H9 (cell line): Measurements from ENCODE around the gene FBXO42. TPM values are rescaled to one million over a fixed set of nuclear protein-coding genes. Genes with fewer than 3 reads are reported as not detected.

Experiments used
- DNase-seq: peaks from one replicate; pipeline ENCODE4 v3.0.0-alpha.2; 2017
- H2AFZ ChIP-seq: one replicate; pipeline ENCODE4 v1.6.1; 2013; ENCODE audit warnings: mild to moderate bottlenecking, low read length, control low read depth, moderate library complexity
- H2AK5ac ChIP-seq: 2 replicates; pipeline ENCODE4 v1.6.1; 2013; ENCODE audit warnings: low read length, control low read depth, mixed read lengths; ENCODE audit not compliant: insufficient read length
- H2BK120ac ChIP-seq: one replicate; pipeline ENCODE4 v1.6.1; 2013; ENCODE audit warnings: low read depth, mild to moderate bottlenecking, low read length, control low read depth, inconsistent platforms; ENCODE audit not compliant: poor library complexity, severe bottlenecking
- H2BK12ac ChIP-seq: 2 replicates; pipeline ENCODE4 v1.6.1; 2013; ENCODE audit warnings: low read length, control low read depth, mixed read lengths, low read depth; ENCODE audit not compliant: insufficient read length
- H2BK15ac ChIP-seq: 2 replicates; pipeline ENCODE4 v1.6.1; 2013; ENCODE audit warnings: low read depth, low read length, control low read depth
- H2BK20ac ChIP-seq: one replicate; pipeline ENCODE4 v1.6.1; 2013; ENCODE audit warnings: low read depth, mild to moderate bottlenecking, low read length, control low read depth, inconsistent platforms; ENCODE audit not compliant: poor library complexity, severe bottlenecking
- H2BK5ac ChIP-seq: 2 replicates; pipeline ENCODE4 v1.6.1; 2013; ENCODE audit warnings: low read length, control low read depth, mixed read lengths; ENCODE audit not compliant: insufficient read length
- H3K14ac ChIP-seq: 2 replicates; pipeline ENCODE4 v1.6.1; 2013; ENCODE audit warnings: low read length, control low read depth; ENCODE audit not compliant: insufficient read depth
- H3K18ac ChIP-seq: 2 replicates; pipeline ENCODE4 v1.6.1; 2013; ENCODE audit warnings: low read depth, mild to moderate bottlenecking, mixed read lengths, low read length, control low read depth; ENCODE audit not compliant: insufficient read length
- H3K23ac ChIP-seq: 2 replicates; pipeline ENCODE4 v1.6.1; 2013; ENCODE audit warnings: low read length, control low read depth, mixed read lengths, low read depth; ENCODE audit not compliant: insufficient read length
- H3K23me2 ChIP-seq: 2 replicates; pipeline ENCODE4 v1.6.1; 2013; ENCODE audit warnings: low read depth, mild to moderate bottlenecking, mixed read lengths, low read length, control low read depth; ENCODE audit not compliant: insufficient read length, poor library complexity, severe bottlenecking
- H3K27ac ChIP-seq: 2 replicates; pipeline ENCODE4 v1.5.1; 2013; ENCODE audit warnings: low read length, control low read depth, mixed read lengths, low read depth; ENCODE audit not compliant: insufficient read length
- H3K27me3 ChIP-seq: 2 replicates; pipeline ENCODE4 v1.6.1; 2013; ENCODE audit warnings: low read length, control low read depth, inconsistent platforms; ENCODE audit not compliant: insufficient read depth
- H3K4ac ChIP-seq: 2 replicates; pipeline ENCODE4 v1.6.1; 2013; ENCODE audit warnings: low read depth, mild to moderate bottlenecking, control low read depth, inconsistent platforms, low read length, moderate library complexity
- H3K4me1 ChIP-seq: 2 replicates; pipeline ENCODE4 v1.6.1; 2013; ENCODE audit warnings: low read length, control low read depth, inconsistent platforms; ENCODE audit not compliant: insufficient read depth
- H3K4me2 ChIP-seq: 2 replicates; pipeline ENCODE4 v1.6.1; 2013; ENCODE audit warnings: low read length, control low read depth, mixed read lengths; ENCODE audit not compliant: insufficient read length, insufficient read depth
- H3K56ac ChIP-seq: 2 replicates; pipeline ENCODE4 v1.6.1; 2013; ENCODE audit warnings: low read depth, mild to moderate bottlenecking, mixed read lengths, low read length, control low read depth; ENCODE audit not compliant: insufficient read length
- H3K79me1 ChIP-seq: 2 replicates; pipeline ENCODE4 v1.6.1; 2013; ENCODE audit warnings: low read depth, mild to moderate bottlenecking, moderate library complexity, low read length, control low read depth, inconsistent platforms; ENCODE audit not compliant: insufficient read depth, poor library complexity, severe bottlenecking
- H3K79me2 ChIP-seq: 2 replicates; pipeline ENCODE4 v1.6.1; 2013; ENCODE audit warnings: low read length, control low read depth, inconsistent platforms; ENCODE audit not compliant: insufficient read depth
- H3K9ac ChIP-seq: 2 replicates; pipeline ENCODE4 v1.6.1; 2013; ENCODE audit warnings: low read length, control low read depth, mixed read lengths; ENCODE audit not compliant: insufficient read length; ENCODE audit errors: extremely low read depth
- H3K9me3 ChIP-seq: one replicate; pipeline ENCODE4 v1.6.1; 2013; ENCODE audit warnings: low read depth, low read length, inconsistent platforms; ENCODE audit not compliant: control insufficient read depth
- H3T11ph ChIP-seq: one replicate; pipeline ENCODE4 v1.6.1; 2013; ENCODE audit warnings: mild to moderate bottlenecking, low read length, control low read depth, inconsistent platforms
- H4K20me1 ChIP-seq: one replicate; pipeline ENCODE4 v1.6.1; 2013; ENCODE audit not compliant: control insufficient read depth, insufficient read length, insufficient read depth
- H4K5ac ChIP-seq: 2 replicates; pipeline ENCODE4 v1.6.1; 2013; ENCODE audit warnings: low read depth, mild to moderate bottlenecking, mixed read lengths, low read length, control low read depth; ENCODE audit not compliant: insufficient read length
- H4K8ac ChIP-seq: replicated peaks from 2 replicates; pipeline ENCODE4 v1.6.1; 2013; ENCODE audit warnings: low read length, control low read depth, mixed read lengths, low read depth; ENCODE audit not compliant: insufficient read length
- H4K91ac ChIP-seq: 2 replicates; pipeline ENCODE4 v1.6.1; 2013; ENCODE audit warnings: low read depth, mild to moderate bottlenecking, moderate library complexity, mixed read lengths, low read length, control low read depth; ENCODE audit not compliant: insufficient read length
- H3K27ac Mint-ChIP-seq, 3 experiments: 2 replicates in 2 of 3; 3 replicates in 1 of 3; pipeline ENCODE4 v1.8.0; 2020 to 2021; ENCODE audit warnings: mixed read lengths in 3 of 3, mild to moderate bottlenecking in 1 of 3, moderate library complexity in 1 of 3
- H3K27me3 Mint-ChIP-seq: 2 replicates; pipeline ENCODE4 v1.8.0; 2021; ENCODE audit warnings: low read depth, mild to moderate bottlenecking, moderate library complexity, mixed read lengths
- H3K36me3 Mint-ChIP-seq, 3 experiments: 2 replicates in 2 of 3; 3 replicates in 1 of 3; pipeline ENCODE4 v1.8.0; 2020 to 2021; ENCODE audit warnings: low read depth in 3 of 3, mixed read lengths in 3 of 3; ENCODE audit not compliant: insufficient read depth in 1 of 3
- H3K4me1 Mint-ChIP-seq, 2 experiments: 2 replicates each; pipeline ENCODE4 v1.8.0; 2020; ENCODE audit warnings: mixed read lengths in 2 of 2
- H3K4me3 Mint-ChIP-seq, 2 experiments: 2 replicates in 1 of 2; 3 replicates in 1 of 2; pipeline ENCODE4 v1.8.0; 2020 to 2021; ENCODE audit warnings: mild to moderate bottlenecking in 2 of 2, mixed read lengths in 2 of 2, moderate library complexity in 1 of 2
- H3K9me3 Mint-ChIP-seq, 2 experiments: 2 replicates in 1 of 2; 3 replicates in 1 of 2; pipeline ENCODE4 v1.8.0; 2020; ENCODE audit warnings: mild to moderate bottlenecking in 2 of 2, mixed read lengths in 2 of 2, moderate library complexity in 1 of 2
- WGBS: extraction: QIAGEN DNeasy Blood & Tissue Kit; methylation state at CpG from one replicate; pipeline ENCODE4 v1.1.7; 2013; ENCODE audit warnings: missing lambda C conversion rate, low lambda C conversion rate, mixed read lengths; ENCODE audit not compliant: insufficient read length; ENCODE audit errors: extremely low coverage; 5-methylcytosine and 5-hydroxymethylcytosine counted together
- total RNA-seq: library from RNA; stranded (reverse); gene quantifications from 2 replicates; pipeline ENCODE4 v1.2.1, GENCODE V29; 2021
- TF ChIP-seq, protein P1 (sequence below): fragments of 200-600 bp; sonication (generic); conservative IDR thresholded peaks from 3 replicates; pipeline ENCODE4 v1.8.0; 2021; ENCODE audit warnings: antibody characterized with exemption, mild to moderate bottlenecking

The FBXO42 gene
- total RNA-seq, 1 experiment from 2014 or later, result 17.4 TPM

GRCh38 chr1:16252912-16253311 lies 99.4 kb downstream of the FBXO42 start:
- H3K27me3 ChIP-seq, result no peaks in the 10 kb centered on the region
- Mint-ChIP-seq H3K4me1 (peaks cover 0 to 6% of the 10 kb centered on the region in 2 experiments; a peak in 2 of 4 replicates), H3K36me3 (peaks cover 6 to 42% (median 33%) of the 10 kb centered on the region in 3 experiments; a peak in 6 of 7 replicates), H3K27ac (no peak overlapping the region), H3K4me3 (no peak overlapping the region), H3K27me3 (no peaks in the 10 kb centered on the region), H3K9me3 (no peaks in the 10 kb centered on the region)
- H3T11ph ChIP-seq, result no peak overlapping the region
- no peak overlapping the region for H2BK120ac ChIP-seq
- no peaks in the 10 kb centered on the region for H3K79me2 ChIP-seq
- no peak overlapping the region for H3K23ac ChIP-seq
- no peak overlapping the region for H3K9ac ChIP-seq
- no peak overlapping the region for H2BK12ac ChIP-seq
- no peak overlapping the region for H2BK5ac ChIP-seq
- H3K4me1 ChIP-seq, result no peaks in the 10 kb centered on the region
- no CpG with 5 or more reads among the region's 2 CpGs for WGBS
- H3K4ac ChIP-seq, result no peak overlapping the region
- no peak overlapping the region for H3K14ac ChIP-seq
- H3K79me1 ChIP-seq, result no peaks in the 10 kb centered on the region
- H3K18ac ChIP-seq, result no peak overlapping the region
- TF ChIP-seq, protein P1, sequence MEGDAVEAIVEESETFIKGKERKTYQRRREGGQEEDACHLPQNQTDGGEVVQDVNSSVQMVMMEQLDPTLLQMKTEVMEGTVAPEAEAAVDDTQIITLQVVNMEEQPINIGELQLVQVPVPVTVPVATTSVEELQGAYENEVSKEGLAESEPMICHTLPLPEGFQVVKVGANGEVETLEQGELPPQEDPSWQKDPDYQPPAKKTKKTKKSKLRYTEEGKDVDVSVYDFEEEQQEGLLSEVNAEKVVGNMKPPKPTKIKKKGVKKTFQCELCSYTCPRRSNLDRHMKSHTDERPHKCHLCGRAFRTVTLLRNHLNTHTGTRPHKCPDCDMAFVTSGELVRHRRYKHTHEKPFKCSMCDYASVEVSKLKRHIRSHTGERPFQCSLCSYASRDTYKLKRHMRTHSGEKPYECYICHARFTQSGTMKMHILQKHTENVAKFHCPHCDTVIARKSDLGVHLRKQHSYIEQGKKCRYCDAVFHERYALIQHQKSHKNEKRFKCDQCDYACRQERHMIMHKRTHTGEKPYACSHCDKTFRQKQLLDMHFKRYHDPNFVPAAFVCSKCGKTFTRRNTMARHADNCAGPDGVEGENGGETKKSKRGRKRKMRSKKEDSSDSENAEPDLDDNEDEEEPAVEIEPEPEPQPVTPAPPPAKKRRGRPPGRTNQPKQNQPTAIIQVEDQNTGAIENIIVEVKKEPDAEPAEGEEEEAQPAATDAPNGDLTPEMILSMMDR, result no peak
- no peak overlapping the region for H4K8ac ChIP-seq
- no peaks in the 10 kb centered on the region for H3K9me3 ChIP-seq
- no peaks in the 10 kb centered on the region for H3K23me2 ChIP-seq
- H3K4me2 ChIP-seq, result no peak overlapping the region
- H3K27ac ChIP-seq, result no peak overlapping the region
- no peak overlapping the region for H2BK15ac ChIP-seq
- no peak overlapping the region for H2AK5ac ChIP-seq
- no peak overlapping the region for H4K91ac ChIP-seq
- H2BK20ac ChIP-seq, result no peak overlapping the region
- H3K56ac ChIP-seq, result no peak overlapping the region
- H4K20me1 ChIP-seq, result no peaks in the 10 kb centered on the region
- no peak for DNase-seq
- H4K5ac ChIP-seq, result no peak overlapping the region
- no peak overlapping the region for H2AFZ ChIP-seq
